Skin epidermis (tissue), 12 donors: ENCODE data around the gene LAMB4.
A peak's percentile ranks its signal among the peaks of the same experiment; 100 is the strongest.

Source experiments
- H3K27ac ChIP-seq, 21 experiments: fragments of 200-600 bp; sonication (generic) in 11 of 21; one replicate each; pipeline ENCODE4 v1.5.0; 2020; ENCODE audit warnings: mild to moderate bottlenecking in 3 of 21, inconsistent platforms in 2 of 21, moderate library complexity in 2 of 21
- H3K4me3 ChIP-seq, 7 experiments: fragments of 200-600 bp; sonication (generic) in 2 of 7; one replicate each; pipeline ENCODE4 v1.5.0; 2020; ENCODE audit warnings: inconsistent platforms in 2 of 7, mild to moderate bottlenecking in 2 of 7, moderate library complexity in 1 of 7

The LAMB4 gene

DNA sequence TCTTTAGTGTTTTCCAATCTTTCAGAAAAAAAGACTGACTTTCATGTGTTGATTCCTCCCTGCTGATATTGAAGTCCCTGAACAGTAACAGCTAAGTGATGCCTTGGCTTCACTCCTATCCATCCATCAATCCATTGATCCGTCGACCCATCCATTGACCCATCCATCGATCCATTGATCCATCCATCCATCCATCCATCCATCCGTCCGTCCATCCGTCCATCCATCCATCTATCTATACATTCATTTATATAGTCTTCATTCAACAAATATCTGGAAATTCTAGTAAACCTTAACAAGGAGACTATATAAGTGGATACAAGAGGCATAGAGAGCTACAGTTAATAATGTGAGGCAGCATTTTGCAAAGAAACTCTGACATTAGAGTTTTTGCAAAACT lies 105.6 kb downstream of the LAMB4 start:
- no peak overlapping the region for H3K27ac ChIP-seq
- no peak overlapping the region for H3K4me3 ChIP-seq

DNA sequence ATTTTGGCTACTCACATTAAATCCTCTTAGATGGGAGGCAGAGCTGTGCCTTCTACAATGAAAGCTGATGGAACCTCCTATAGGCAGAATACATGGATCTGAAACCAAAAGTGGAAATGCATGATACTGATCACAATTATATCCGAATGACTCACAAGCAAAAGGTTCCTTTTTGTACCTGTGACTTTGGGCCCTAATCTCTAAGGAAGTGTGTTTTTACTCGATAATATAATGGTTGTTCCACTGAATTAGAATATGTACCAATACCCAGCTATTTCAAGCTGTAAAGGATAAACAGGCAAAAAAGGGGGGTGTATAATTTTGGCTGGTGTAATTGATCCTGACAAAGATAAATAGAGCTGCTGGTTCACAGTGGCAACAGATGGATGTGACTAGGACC lies 109.6 kb downstream of the LAMB4 start:
- Histone ChIP-seq H3K4me3 (no peak overlapping the region), H3K27ac (no peak overlapping the region)

DNA sequence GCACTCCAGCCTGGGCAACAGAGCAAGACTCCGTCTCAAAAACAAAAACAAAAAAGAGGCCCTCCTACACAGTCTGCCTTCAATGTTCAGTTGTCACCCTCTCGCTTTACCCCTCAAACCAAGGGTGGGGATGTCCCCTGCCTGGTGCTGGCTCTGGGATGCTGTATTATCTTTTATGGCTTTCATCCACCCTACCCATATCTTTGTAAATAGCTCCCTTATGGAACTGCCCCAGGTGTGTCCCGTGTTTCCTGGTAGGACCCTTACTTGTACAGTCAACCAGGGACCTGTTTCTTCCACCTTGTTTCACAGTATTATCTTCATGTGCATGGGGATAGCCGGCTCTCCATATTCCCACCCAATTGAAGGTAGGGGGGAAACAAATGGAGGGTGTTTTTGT lies 111.5 kb downstream of the LAMB4 start:
- Histone ChIP-seq H3K4me3 (no peak overlapping the region), H3K27ac (no peak overlapping the region)

DNA sequence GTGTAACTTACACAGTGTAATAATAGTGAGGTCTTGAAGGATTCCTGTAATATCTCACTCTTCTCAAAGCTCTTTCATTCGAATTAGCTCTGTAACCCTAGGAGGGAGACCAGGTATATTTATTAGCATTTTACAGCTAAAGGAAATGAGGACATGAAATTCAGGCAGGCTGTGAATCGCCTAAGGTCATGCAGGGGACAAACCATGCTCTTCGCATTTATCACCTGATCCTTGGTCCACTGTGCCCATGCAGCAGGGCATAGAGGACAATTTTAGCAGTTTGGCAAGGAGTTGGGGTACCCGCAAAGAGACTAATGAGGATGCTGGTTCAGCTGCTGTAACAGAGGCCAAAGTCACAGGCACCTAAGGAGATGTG lies 112.4 kb downstream of the LAMB4 start:
- Histone ChIP-seq H3K4me3 (no peak overlapping the region), H3K27ac (no peak overlapping the region)

DNA sequence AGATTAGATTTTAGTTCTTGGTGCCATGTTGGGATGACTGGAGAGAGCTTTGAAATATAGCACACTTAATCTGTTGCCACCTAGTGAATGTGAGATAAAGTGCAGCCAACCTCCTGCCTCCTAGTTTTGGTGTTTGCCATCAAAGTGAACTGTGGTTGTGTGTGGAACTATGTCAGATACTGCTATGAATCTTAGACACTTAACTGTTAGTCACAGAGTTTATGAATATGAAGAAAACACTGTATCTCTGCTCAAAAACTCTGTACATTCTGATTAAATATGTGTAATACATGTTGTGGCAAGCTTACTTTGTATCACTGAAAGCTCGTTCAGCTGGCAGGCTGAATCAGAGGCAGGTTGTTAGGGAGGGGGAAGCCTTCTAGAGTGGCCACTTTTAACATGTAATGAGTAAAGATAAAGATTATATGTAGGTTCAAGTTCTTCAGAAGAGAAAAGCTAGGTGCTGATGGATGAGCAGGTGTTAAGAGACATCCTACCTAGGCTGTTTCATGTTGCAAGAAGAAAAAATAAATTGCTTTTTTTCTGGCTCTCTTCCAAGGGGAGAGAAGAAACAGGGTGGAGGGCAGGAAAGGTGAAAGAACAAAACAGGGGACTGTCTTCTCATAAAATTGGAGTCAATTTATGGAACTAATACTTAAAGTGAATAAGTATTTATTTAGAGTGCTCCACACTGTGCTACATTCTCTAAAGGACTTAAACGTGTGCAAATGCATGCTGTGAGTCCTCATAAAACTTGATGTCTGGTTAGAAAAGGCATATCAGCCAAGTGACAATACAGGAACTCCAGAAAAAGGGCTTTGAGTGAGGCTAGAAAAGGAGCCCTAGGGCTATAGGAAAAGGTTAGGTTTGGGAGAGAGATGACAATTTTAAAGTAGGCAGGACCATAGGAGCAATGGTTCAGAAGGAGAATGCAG lies 113.1 kb downstream of the LAMB4 start:
- no peak overlapping the region for H3K4me3 ChIP-seq
- H3K27ac ChIP-seq, result no peak overlapping the region

DNA sequence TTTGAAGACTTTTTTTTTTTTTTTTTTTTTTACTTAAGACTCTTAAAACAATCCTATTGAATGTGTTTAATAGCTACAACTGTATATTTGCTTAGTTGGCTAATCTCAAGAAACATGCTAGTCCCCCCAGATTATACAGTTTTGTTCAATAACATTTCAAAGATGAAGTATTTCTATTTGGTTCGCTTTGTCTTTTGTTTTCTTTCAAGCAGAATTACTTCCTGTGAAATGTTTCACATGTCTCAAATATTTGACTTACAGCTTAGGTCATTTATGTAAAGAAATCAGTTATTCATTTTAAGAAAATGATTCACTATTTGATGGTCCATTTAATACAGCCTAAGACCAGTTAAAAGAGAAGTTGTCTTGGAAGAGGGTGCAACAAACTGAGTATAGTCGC lies 114.4 kb downstream of the LAMB4 start:
- H3K4me3 ChIP-seq, result no peak overlapping the region
- no peak overlapping the region for H3K27ac ChIP-seq

DNA sequence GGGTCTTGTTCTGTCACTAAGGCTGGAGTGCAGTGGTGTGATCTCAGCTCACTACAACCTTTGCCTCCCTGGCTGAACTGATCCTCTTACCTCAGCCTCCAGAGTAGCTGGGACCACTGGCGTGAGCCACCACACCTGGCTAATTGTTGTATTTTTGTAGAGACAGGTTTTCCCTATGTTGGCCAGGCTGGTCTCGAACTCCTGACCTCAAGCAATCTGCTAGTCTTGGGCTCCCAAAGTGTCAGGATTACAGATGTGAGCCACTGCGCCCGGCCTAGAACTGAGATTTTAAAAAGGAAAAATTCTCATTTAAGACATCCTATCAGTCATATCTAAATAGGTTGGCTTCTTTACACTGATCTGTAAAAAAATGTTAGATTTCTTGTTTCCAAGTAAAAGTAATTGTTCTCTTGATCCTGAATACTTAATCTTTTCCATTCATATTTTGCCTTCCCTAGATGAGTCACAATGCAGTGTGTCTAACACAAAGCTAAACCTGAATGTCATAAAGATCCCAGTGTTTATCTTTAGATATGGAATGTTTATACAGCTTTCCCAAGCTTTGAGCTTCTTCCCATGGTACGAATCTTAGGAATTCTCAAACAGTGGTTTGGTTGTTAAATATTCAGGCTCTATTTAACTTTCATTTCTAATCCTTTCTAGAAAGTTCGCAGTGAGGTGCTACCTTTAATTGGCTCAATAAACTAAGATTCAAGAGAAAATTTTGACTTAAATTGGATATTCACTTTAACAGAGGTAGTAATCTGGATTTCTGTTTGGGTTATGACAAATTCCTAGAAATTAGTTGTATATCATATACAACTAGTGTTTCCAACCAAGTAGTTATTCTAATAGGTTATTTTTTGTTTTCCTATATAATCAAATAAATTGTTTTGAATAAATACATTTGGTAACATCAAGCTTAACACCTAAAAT lies 115.1 kb downstream of the LAMB4 start:
- no peak overlapping the region for H3K27ac ChIP-seq
- H3K4me3 ChIP-seq, result no peak overlapping the region

DNA sequence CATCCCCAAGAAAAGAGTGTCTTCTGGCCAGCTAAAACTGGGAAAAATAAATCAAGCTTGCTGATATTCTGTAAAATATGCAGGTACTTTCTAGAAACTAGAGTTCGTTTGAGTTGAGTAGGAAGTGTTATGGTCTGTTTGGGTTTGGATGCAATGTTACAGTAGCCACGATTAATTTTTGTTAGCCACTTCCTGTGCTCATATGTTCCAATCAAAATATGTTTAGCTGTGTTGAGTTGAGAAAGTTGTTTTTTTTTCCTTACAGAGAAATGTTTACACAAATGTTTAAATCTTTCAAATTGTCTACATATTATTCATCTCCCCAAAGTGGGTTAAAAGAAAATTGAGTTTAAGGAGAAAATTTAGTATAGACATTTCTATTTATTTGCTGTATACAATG lies 115.9 kb downstream of the LAMB4 start:
- Histone ChIP-seq H3K27ac (no peak overlapping the region), H3K4me3 (no peak overlapping the region)

DNA sequence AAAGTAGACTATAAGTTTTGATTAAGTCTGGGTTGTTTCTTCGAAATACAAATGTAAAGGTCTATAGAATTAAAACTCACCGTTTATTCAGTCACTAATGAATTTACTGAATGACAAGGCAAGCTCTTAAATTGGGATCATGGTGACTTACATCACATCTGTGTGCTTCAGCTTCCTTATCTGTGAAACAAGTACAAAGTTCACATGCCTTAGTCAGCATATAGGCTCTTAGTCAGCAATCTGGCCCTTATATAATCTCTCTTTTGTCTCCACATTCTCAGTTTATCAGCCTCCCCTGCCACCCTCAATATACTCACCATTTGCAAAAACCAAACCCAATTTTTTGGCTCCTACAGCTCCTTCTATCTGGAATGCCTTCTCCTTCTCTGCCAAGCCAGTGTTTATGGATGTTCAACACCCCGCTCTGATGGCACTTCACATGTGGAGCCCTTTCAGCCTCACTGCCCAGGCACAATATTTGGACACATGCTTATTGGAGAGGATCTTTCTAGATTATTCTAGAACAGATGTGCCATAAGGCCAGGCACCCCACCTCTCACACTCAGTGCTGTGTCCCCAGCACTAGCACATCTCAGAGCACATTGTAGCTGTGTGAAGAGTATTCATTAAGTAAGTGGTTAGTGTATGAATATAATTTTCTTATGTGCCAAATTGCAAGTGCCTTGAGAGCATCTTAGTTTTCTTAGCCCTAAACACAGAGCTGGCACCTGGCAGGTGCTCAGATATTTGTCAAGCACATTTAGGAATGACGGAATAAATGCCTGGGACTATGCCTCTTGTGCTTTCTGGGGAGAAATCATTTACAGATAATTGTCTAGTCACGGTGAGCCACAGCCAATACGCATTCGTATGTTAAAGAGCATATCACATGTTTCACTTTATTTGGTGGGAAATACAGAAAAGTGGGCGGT lies 117.4 kb downstream of the LAMB4 start:
- no peak overlapping the region for H3K27ac ChIP-seq
- no peak overlapping the region for H3K4me3 ChIP-seq

DNA sequence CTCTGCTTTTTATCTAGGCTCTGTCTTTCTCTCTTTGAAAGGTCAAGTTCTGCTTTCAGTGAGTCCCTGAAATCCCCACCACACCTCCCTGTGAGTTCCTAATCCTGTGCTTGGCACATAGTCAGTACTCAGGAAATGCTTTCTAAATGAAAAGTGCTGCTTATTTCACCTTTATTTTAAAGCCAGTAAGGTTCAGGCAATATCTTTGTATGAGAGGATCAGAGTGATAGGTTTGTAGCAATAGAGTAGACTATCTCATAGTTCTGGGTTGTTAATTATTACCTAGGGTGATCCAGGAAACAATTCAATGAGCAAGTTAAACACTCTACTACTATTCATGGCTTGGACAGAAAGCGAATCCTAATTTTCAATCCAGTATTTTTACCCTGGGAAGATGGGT lies 119.8 kb downstream of the LAMB4 start:
- H3K27ac ChIP-seq, result peak overlapping the region in 3 of 21 experiments; percentile 37 to 56 (median 44)
- H3K4me3 ChIP-seq, result no peak overlapping the region

DNA sequence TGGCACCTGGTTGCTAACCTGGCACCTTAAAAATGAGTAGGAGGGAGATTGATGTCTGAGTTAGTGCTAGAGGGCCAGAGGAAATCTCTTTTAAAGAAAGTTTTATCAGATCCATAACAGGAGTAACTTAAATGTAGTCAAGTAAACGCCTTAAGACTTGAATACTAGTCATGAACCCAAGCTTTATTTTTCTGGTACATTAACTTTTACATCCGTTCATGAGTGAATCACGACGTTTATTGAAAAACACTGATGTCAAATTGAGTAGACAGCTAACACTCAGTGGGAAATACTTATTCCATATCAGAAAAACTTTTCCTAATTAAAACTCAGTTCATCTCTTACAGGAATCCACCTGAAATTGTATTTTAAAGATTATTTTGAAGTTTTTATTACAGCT lies 120.3 kb downstream of the LAMB4 start:
- Histone ChIP-seq H3K27ac (peak overlapping the region in 2 of 21 experiments; percentile 37 to 56), H3K4me3 (no peak overlapping the region)

DNA sequence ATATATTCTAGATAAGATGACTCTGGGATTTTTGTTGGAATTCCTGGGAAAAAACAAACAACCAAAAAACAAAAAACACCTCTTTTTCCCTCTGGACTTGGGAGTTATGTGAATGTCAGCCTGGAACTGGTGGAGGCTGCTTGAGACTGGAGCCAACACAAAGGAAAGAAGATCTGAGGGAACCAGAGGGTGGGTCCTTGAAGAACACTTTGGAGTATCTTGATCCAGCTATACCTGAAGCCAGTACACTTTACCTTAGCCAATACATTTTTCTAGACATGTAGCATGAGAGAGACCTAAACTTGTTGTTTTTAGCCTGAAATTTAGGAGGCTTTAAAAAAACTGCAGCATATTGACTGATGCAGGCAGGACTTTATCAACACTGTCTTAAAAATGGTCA lies 121.3 kb downstream of the LAMB4 start:
- Histone ChIP-seq H3K27ac (no peak overlapping the region), H3K4me3 (no peak overlapping the region)

DNA sequence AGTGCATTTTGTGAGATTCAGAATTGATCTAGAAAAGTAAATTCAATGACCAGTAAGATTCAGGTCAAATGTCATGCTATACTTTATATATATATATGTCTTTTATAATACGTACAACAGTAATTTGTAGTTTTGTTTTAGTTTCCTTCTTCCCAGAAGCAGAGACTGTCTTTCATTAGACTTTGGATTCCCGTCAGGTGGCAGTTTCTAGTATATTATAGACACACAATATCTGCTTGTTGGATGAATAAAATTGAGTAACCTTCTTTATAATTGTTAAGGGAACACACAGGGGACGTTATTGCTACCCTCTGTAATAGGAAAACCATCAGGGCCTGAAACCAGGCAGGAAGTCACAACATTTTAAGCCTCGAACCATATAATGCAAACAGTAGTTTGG lies 121.9 kb downstream of the LAMB4 start:
- Histone ChIP-seq H3K27ac (no peak overlapping the region), H3K4me3 (no peak overlapping the region)

DNA sequence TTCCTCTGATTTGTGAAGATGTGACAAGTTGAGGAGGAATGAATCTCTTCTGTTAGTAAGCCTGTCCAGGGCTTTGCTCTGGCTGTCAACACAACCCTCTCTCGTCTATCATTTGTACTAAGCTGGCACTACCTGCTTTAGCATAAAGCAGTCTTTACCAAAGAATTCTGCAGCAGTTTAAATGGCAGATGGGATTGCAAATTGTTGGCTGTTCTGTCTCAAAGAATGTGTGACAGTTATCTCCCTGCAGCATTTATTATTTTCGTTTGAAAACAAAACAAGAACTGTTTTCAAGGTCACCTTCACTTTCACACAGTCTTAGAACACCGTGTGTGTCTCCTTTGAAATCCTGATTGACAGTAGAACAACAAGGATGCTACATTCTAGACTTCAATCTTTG lies 122.4 kb downstream of the LAMB4 start:
- Histone ChIP-seq H3K4me3 (no peak overlapping the region), H3K27ac (no peak overlapping the region)

DNA sequence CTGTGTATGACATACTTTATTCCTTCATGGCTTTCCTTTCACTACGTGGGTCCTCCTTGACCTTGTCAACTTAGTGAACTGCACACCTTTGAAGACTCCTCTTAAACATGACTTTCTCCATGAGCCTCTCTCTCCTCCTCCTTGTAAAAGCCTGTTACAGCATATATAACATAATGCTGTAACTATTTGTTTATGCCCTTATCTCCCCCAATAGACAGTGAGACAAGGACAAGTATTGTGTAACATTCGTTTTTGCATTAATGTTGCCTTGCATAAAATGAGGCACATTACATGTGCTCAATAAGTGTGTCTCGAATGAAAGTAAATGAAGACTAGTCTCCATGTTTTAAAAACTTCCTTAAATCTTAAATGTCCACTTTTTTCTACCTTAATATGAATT lies 122.9 kb downstream of the LAMB4 start:
- Histone ChIP-seq H3K27ac (no peak overlapping the region), H3K4me3 (no peak overlapping the region)

DNA sequence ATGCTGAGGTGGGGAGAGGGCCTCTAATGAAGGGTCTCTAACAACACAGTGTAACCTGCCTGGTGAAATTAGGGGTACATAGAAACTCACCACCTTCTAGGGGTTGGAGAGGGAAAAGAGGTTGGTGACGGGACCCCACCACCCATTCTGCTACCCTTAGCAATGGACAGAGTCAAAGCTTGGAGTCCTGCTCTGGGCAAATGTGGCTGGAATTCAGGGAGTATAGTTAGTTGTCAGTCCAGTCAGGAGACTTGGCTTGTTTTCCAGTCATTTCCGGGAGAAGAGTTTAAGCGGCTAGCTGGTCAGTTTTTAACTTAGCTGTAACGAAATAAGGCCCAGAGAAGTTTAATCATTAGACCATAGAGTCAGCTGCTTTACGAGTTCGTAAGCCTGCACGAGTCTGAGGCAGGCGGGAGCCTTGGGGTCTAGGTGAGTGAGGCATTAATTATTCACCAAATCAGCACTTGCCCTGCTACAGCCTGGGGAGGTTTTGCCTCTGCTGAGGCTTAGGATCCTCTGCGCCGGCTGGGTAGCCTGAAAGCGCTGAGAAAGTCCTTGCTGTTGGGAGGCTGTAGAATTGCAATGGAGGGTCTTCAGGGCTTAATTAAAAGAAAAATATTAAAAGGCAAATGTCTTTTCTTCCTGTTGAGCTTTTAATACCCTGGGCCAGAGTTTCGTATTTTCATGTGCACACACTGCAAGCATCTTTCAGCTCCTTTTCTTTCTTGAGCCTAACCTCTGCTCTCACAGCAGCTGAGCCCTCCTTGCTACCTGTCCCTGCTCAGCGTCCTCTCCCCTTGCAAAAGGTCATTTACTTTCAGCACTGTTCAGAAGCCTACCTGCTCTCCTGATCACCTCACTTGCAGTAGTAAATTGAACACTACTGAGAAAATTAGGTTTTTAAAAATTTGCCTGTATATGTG lies 125.7 kb downstream of the LAMB4 start:
- Histone ChIP-seq H3K4me3 (no peak overlapping the region), H3K27ac (peak overlapping the region in 6 of 21 experiments; percentile 3 to 92 (median 27))

DNA sequence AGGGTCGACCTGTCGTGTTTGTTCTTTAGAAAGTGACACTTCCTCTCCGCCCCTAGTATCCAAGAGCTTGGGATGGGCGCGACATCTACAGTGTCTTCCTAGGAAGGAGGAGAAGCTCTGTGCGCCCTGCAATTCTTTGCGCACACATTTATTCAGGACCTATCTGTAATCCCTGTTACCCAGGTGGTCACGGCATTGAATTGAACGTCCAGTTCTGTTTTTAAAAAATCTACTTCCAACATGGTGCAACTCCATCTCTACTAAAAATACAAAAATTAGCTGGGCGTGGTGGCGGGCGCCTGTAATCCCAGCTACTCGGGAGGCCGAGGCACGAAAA lies 126.6 kb downstream of the LAMB4 start:
- Histone ChIP-seq H3K4me3 (peak overlapping the region; percentile 40 to 66 (median 51)), H3K27ac (peak overlapping the region in 17 of 21 experiments; percentile 49 to 92 (median 80))

DNA sequence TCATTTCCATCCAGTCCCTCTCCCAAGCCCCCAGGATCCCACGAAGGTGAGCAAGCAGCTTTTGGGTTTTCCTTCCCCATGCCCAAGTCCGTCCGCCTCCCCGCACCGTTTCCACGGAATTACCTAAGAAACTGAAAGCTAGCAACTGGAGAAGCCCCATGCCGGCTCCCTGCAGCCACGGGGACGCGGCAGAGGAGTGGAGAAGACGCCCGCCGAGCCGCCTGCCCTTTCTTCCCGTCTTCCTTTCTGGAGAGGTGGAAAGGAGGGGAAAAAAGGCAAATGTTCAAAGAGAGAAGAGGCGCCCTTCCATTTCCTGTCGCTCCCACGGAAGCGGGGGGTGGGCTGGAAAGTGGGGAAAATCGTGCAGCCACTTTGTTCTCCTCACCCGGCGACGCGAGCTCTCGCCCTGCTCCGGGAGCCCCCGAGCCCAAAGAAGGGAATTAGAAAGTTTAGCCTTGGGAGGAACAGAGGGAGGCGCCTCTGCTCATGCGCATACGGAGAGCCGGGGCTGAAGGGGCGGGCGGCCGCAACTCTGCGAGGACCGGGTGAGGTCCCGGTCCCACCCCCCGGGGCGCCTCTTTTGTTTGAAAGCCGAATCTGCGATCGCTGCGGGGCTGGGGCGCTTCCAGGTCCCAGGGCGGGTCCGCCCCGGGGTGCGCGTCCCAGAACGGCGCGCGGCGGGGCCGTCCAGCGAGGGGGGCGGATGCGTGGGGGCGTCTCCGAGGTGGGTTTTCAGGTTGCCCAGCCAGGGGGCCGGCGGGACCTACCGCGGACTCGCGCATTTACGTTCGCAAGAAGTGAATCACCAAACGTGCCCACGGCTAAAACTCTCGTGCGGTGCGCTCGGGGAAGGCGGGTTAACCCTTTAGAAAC lies 127.2 kb downstream of the LAMB4 start, which contains the start of gene LAMB1:
TSS of gene LAMB1 (minus strand) at position 436 of the 873 bp plus-strand sequence. CDS start at position 160, 276 bp downstream.
- Histone ChIP-seq H3K4me3 (peak within 1 kb of the TSS; percentile 40 to 66 (median 51)), H3K27ac (peak within 1 kb of the TSS; percentile 15 to 92 (median 78))
